Umbilical cord (tissue), 2 donors: ENCODE data around the gene NDST4. TPM values are rescaled to one million over a fixed set of nuclear protein-coding genes. Genes with fewer than 3 reads are reported as not detected.

ENCODE experiments used
- DNase-seq: peaks from one replicate; pipeline ENCODE4 v3.0.0-alpha.2; 2015; ENCODE audit warnings: low spot score
- total RNA-seq: library from RNA; depleted of rRNA; stranded (reverse); fragments of >200 nt; gene quantifications from one replicate; pipeline ENCODE4 v1.2.3, GENCODE V29; 2014; ENCODE audit warnings: low replicate concordance; ENCODE audit not compliant: insufficient read depth

NDST4 gene
- total RNA-seq, 1 donor from 2014 or later, result 2.2 TPM

GRCh38 chr4:114791976-114792375 is 321.4 kb downstream of the NDST4 start:
- DNase-seq, result peak; percentile 7

- no peak for DNase-seq
These were observed 327.9 kb downstream of the NDST4 start for GRCh38 chr4:114785570-114785969.

GRCh38 chr4:114783215-114783595 is 330.2 kb downstream of the NDST4 start:
- DNase-seq, result no peak

- DNase-seq, result no peak
These were observed 330.8 kb downstream of the NDST4 start for GRCh38 chr4:114782415-114783214.

GRCh38 chr4:114780205-114780604 is 333.2 kb downstream of the NDST4 start:
- DNase-seq, result peak; percentile 16
